SK-N-SH (cell line): ENCODE results near the gene HOXA1.

Experiments used
- CTCF ChIP-seq: fragments of 200-600 bp; sonication (generic); IDR thresholded peaks from 2 replicates; pipeline ENCODE4 v1.6.1; 2017; ENCODE audit warnings: antibody characterized with exemption, mild to moderate bottlenecking, moderate library complexity
- TAF1 ChIP-seq: IDR thresholded peaks from 2 replicates; pipeline ENCODE4 v1.6.1; 2012; ENCODE audit warnings: low read depth, mild to moderate bottlenecking, low read length, moderate library complexity, borderline replicate concordance
- USF2 ChIP-seq: fragments of 150-350 bp; IDR thresholded peaks from 2 replicates; pipeline ENCODE4 v1.6.1; 2017; ENCODE audit warnings: antibody characterized with exemption, low read length, low read depth, borderline replicate concordance
- ZBTB33 ChIP-seq: IDR thresholded peaks from 2 replicates; pipeline ENCODE4 v1.4.0; 2012; ENCODE audit warnings: low read depth, borderline replicate concordance

GRCh38 chr7:27065709-27066108 is 30.1 kb downstream of the HOXA1 start:
- TF ChIP-seq CTCF (no peak), TAF1 (no peak), ZBTB33 (no peak), USF2 (no peak)
